GM12892 (cell line): ENCODE results near the gene HDX.

Experiments used
- POLR2A ChIP-seq: IDR thresholded peaks from 2 replicates; pipeline ENCODE4 v1.6.1; 2011; ENCODE audit warnings: low read depth, low read length, control low read depth
- TAF1 ChIP-seq: IDR thresholded peaks from 2 replicates; pipeline ENCODE4 v1.6.1; 2011; ENCODE audit warnings: low read depth, mild to moderate bottlenecking, control low read depth, low read length, borderline replicate concordance

DNA sequence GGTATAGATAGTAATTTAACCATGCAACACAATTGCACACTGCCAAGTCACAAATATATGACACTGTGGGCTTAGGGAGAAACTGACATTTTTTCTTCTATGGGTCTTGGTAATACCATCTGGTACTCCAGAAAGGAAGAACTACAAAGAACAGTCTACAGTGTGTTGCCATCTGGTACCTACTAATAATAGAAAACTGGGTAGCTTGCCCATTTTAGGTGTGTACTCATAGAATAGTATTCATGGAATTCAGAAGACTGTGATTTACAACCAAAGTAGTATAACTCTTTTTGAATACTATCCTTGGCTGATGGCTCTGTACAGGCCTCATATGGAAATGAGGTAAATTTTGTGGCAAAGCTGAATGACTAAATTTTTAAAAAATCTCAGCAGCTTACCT is 181.6 kb downstream of the HDX start:
- TF ChIP-seq TAF1 (no peak), POLR2A (no peak)
